ENCODE measurements around the gene CTNNA1.
"Not testable (repeated sequence)": the region's sequence is repeated elsewhere in the genome, so short reads cannot be mapped to it uniquely, and the experiment has no call there.

GRCh38 chr5:138703777-138704176, 49.4 kb upstream of the CTNNA1 start:
- not testable (repeated sequence) for TF ChIP-seq CTCF (optimal IDR thresholded peaks at IDR 0.05 in 1 of 3, IDR thresholded peaks at IDR 0.05 in 1 of 3, conservative IDR thresholded peaks at IDR 0.05 in 1 of 3; ENCODE audit: extremely low read depth in 1 of 3, insufficient read depth in 2 of 3, low read length in 3 of 3); EZH2 (IDR thresholded peaks at IDR 0.05; ENCODE audit: low read length)

Data from keratinocyte (primary cell).